ENCODE measurements around the gene FHIT.

Gene FHIT

GRCh38 chr3:59824876-59825275 is 1426.4 kb downstream of the FHIT start:
- Histone ChIP-seq H3K27me3 (ENCODE audit: low read length) (no peaks in the 10 kb centered on the region), H3F3A (ENCODE audit: insufficient read depth) (no peaks in the 10 kb centered on the region), H3K9me2 (replicated peaks; ENCODE audit: insufficient read depth, low read length) (no peaks in the 10 kb centered on the region), H3K4me3 (ENCODE audit: insufficient read depth, low read length, poor library complexity, severe bottlenecking) (no peak overlapping the region), H3K79me2 (ENCODE audit: insufficient read depth, low read length) (no peaks in the 10 kb centered on the region), H4K20me1 (ENCODE audit: low read depth, low read length) (no peaks in the 10 kb centered on the region), H3K27ac (ENCODE audit: low read depth, low read length) (no peak overlapping the region), H3K4me2 (ENCODE audit: low read depth, low read length, poor library complexity, severe bottlenecking) (no peak overlapping the region), H3K9ac (ENCODE audit: low read length) (no peak overlapping the region), H3K9me3 (ENCODE audit: insufficient read depth, low read length) (no peaks in the 10 kb centered on the region), H3K36me3 (ENCODE audit: low read length) (no peaks in the 10 kb centered on the region), H2AFZ (ENCODE audit: low read depth, low read length, severe bottlenecking) (no peak overlapping the region)
- TF ChIP-seq CTCF (IDR thresholded peaks at IDR 0.05; ENCODE audit: insufficient read depth, low read length, poor library complexity, severe bottlenecking) (no peak), EZH2phosphoT487 (conservative IDR thresholded peaks at IDR 0.05; ENCODE audit: low read length) (no peak)

DNA sequence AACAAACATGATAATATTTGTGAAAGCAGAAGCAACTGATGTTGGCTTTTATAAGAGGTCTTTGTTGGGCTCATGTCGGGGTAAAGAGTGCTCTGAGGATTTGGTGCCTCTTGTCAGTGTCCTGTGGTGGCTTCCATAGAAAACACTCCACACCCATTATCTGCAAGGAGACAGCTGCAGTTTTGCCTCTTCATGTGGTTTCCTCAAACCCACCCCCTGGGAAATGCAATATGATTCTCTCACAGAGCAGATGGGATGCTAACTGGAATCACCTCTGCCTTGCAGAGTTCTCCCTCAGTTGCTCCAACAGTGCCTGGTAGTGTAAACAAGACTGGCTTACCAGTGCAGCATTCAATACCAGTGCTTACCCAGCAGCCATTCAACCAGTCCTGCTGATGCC is 1430.0 kb downstream of the FHIT start:
- no peak overlapping the region for H3K4me3 ChIP-seq (ENCODE audit: insufficient read depth, low read length, poor library complexity, severe bottlenecking)
- H4K20me1 ChIP-seq (ENCODE audit: low read depth, low read length) = no peaks in the 10 kb centered on the region
- H3F3A ChIP-seq (ENCODE audit: insufficient read depth) = no peaks in the 10 kb centered on the region
- H3K9me3 ChIP-seq (ENCODE audit: insufficient read depth, low read length) = no peaks in the 10 kb centered on the region
- no peaks in the 10 kb centered on the region for H3K36me3 ChIP-seq (ENCODE audit: low read length)
- no peak overlapping the region for H2AFZ ChIP-seq (ENCODE audit: low read depth, low read length, severe bottlenecking)
- H3K27ac ChIP-seq (ENCODE audit: low read depth, low read length) = no peak overlapping the region
- no peak for TF ChIP-seq CTCF (IDR thresholded peaks at IDR 0.05; ENCODE audit: insufficient read depth, low read length, poor library complexity, severe bottlenecking)
- no peak for TF ChIP-seq EZH2phosphoT487 (conservative IDR thresholded peaks at IDR 0.05; ENCODE audit: low read length)
- H3K79me2 ChIP-seq (ENCODE audit: insufficient read depth, low read length) = no peaks in the 10 kb centered on the region
- no peaks in the 10 kb centered on the region for H3K27me3 ChIP-seq (ENCODE audit: low read length)
- no peaks in the 10 kb centered on the region for H3K9me2 ChIP-seq (replicated peaks; ENCODE audit: insufficient read depth, low read length)
- H3K4me2 ChIP-seq (ENCODE audit: low read depth, low read length, poor library complexity, severe bottlenecking) = no peak overlapping the region
- no peak overlapping the region for H3K9ac ChIP-seq (ENCODE audit: low read length)

DNA sequence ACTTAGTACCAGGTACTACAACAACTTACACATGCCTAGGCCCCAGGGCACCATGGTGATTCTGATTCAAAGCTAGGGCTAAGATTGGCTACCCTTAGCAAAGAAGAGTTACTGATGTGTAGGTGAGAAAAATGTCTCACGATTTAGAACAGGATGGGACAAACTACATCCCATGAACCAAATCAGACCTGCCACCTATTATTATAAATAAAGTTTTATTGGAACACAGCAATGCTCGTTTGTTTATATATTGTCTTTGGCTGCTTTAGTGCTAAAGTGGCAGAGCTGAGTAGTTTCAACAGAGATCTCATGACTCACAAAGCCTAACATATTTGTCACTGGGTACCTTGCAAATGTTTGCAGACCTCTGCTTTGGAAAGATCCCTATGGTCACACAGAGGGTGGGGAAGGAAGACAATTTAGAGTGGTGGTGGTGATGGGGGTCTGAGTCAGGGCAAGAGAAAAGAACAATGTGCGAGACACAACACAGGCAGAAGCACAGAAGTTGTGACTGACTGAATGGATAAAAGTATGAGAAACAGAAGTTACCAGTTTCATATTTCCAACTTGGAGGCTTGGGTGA is 1430.8 kb downstream of the FHIT start:
- H3F3A ChIP-seq (ENCODE audit: insufficient read depth) = no peaks in the 10 kb centered on the region

More for the DNA sequence above, 1430.8 kb downstream of the FHIT start:
- no peak overlapping the region for H3K27ac ChIP-seq (ENCODE audit: low read depth, low read length)
- H2AFZ ChIP-seq (ENCODE audit: low read depth, low read length, severe bottlenecking) = no peak overlapping the region
- no peaks in the 10 kb centered on the region for H3K27me3 ChIP-seq (ENCODE audit: low read length)
- TF ChIP-seq EZH2phosphoT487 (conservative IDR thresholded peaks at IDR 0.05; ENCODE audit: low read length) = no peak
- TF ChIP-seq CTCF (IDR thresholded peaks at IDR 0.05; ENCODE audit: insufficient read depth, low read length, poor library complexity, severe bottlenecking) = no peak
- H3K4me2 ChIP-seq (ENCODE audit: low read depth, low read length, poor library complexity, severe bottlenecking) = no peak overlapping the region
- H3K36me3 ChIP-seq (ENCODE audit: low read length) = no peaks in the 10 kb centered on the region
- H3K9ac ChIP-seq (ENCODE audit: low read length) = no peak overlapping the region
- H3K79me2 ChIP-seq (ENCODE audit: insufficient read depth, low read length) = no peaks in the 10 kb centered on the region
- no peaks in the 10 kb centered on the region for H4K20me1 ChIP-seq (ENCODE audit: low read depth, low read length)
- H3K9me2 ChIP-seq (replicated peaks; ENCODE audit: insufficient read depth, low read length) = no peaks in the 10 kb centered on the region
- H3K9me3 ChIP-seq (ENCODE audit: insufficient read depth, low read length) = no peaks in the 10 kb centered on the region
- H3K4me3 ChIP-seq (ENCODE audit: insufficient read depth, low read length, poor library complexity, severe bottlenecking) = no peak overlapping the region
